Measurements from ENCODE around the gene NFS1. TPM values are rescaled to one million over a fixed set of nuclear protein-coding genes. Genes with fewer than 3 reads are reported as not detected.

Gene NFS1
- polyA plus RNA-seq, 1 donor (not counting 4 experiments of a cell fraction or from before 2014, with no cell fraction given): 39.6 TPM

GRCh38 chr20:35729283-35729807 is 30.2 kb upstream of the NFS1 start:
- Histone ChIP-seq H3K9ac (ENCODE audit: control insufficient read depth, extremely low read depth, insufficient read depth, low read length) (no peak overlapping the region), H3K27me3 (ENCODE audit: control insufficient read depth, extremely low read depth, insufficient read depth, low read length) (no peaks in the 10 kb centered on the region), H3K9me1 (ENCODE audit: control insufficient read depth, extremely low read depth, insufficient read depth, low read length) (no peaks in the 10 kb centered on the region), H3K27ac (ENCODE audit: control insufficient read depth, insufficient read depth, low read length) (no peak overlapping the region), H3K9me3 (ENCODE audit: control insufficient read depth, low read depth, low read length) (no peaks in the 10 kb centered on the region), H3K79me2 (ENCODE audit: control insufficient read depth, insufficient read depth, low read length) (peaks cover 94% of the 10 kb centered on the region), H3K4me3 (ENCODE audit: control insufficient read depth in 2 of 3, extremely low read depth in 1 of 3, insufficient read depth in 2 of 3, low read depth in 1 of 3, low read length in 3 of 3) (no peak overlapping the region), H3K4me1 (ENCODE audit: control insufficient read depth, extremely low read depth, insufficient read depth, low read length) (no peaks in the 10 kb centered on the region), H4K20me1 (ENCODE audit: control insufficient read depth, extremely low read depth, insufficient read depth, low read length) (peaks cover 57% of the 10 kb centered on the region), H3K4me2 (ENCODE audit: control insufficient read depth, extremely low read depth, insufficient read depth, low read depth, low read length) (no peak overlapping the region), H3K36me3 (ENCODE audit: control insufficient read depth in 2 of 2, extremely low read depth in 1 of 2, insufficient read depth in 2 of 2, low read length in 2 of 2) (peaks cover 28 to 54% of the 10 kb centered on the region in 2 experiments), H2AFZ (ENCODE audit: control insufficient read depth, low read length) (no peak overlapping the region)
- DNase-seq (ENCODE audit: low read depth, low spot score) (no peak), FAIRE-seq (no peak)
- dilution Hi-C loops (cut with MboI; ENCODE audit: extremely low pct_ligation_motif_present, low sequenced_read_pairs): no loop called here
- TF ChIP-seq EZH2 (IDR thresholded peaks at IDR 0.05; ENCODE audit: low read length) (no peak), CTCF (optimal IDR thresholded peaks at IDR 0.05 in 1 of 3, IDR thresholded peaks at IDR 0.05 in 1 of 3, conservative IDR thresholded peaks at IDR 0.05 in 1 of 3; ENCODE audit: extremely low read depth in 1 of 3, insufficient read depth in 2 of 3, low read length in 3 of 3) (no peak)

GRCh38 chr20:35726842-35727711 is 27.9 kb upstream of the NFS1 start:
- Histone ChIP-seq H3K9ac (ENCODE audit: control insufficient read depth, extremely low read depth, insufficient read depth, low read length) (no peak overlapping the region), H3K36me3 (ENCODE audit: control insufficient read depth in 2 of 2, extremely low read depth in 1 of 2, insufficient read depth in 2 of 2, low read length in 2 of 2) (peaks cover 30 to 57% of the 10 kb centered on the region in 2 experiments), H3K4me3 (ENCODE audit: control insufficient read depth in 2 of 3, extremely low read depth in 1 of 3, insufficient read depth in 2 of 3, low read depth in 1 of 3, low read length in 3 of 3) (no peak overlapping the region), H2AFZ (ENCODE audit: control insufficient read depth, low read length) (no peak overlapping the region), H3K79me2 (ENCODE audit: control insufficient read depth, insufficient read depth, low read length) (peaks cover 89% of the 10 kb centered on the region), H3K27ac (ENCODE audit: control insufficient read depth, insufficient read depth, low read length) (no peak overlapping the region), H3K4me2 (ENCODE audit: control insufficient read depth, extremely low read depth, insufficient read depth, low read depth, low read length) (no peak overlapping the region), H3K4me1 (ENCODE audit: control insufficient read depth, extremely low read depth, insufficient read depth, low read length) (no peaks in the 10 kb centered on the region), H3K9me1 (ENCODE audit: control insufficient read depth, extremely low read depth, insufficient read depth, low read length) (no peaks in the 10 kb centered on the region), H3K27me3 (ENCODE audit: control insufficient read depth, extremely low read depth, insufficient read depth, low read length) (no peaks in the 10 kb centered on the region), H3K9me3 (ENCODE audit: control insufficient read depth, low read depth, low read length) (no peaks in the 10 kb centered on the region), H4K20me1 (ENCODE audit: control insufficient read depth, extremely low read depth, insufficient read depth, low read length) (peaks cover 45% of the 10 kb centered on the region)
- no peak for FAIRE-seq
- no peak for DNase-seq (ENCODE audit: low read depth, low spot score)
- dilution Hi-C loops (cut with MboI; ENCODE audit: extremely low pct_ligation_motif_present, low sequenced_read_pairs): no loop called here
- TF ChIP-seq CTCF (optimal IDR thresholded peaks at IDR 0.05 in 1 of 3, IDR thresholded peaks at IDR 0.05 in 1 of 3, conservative IDR thresholded peaks at IDR 0.05 in 1 of 3; ENCODE audit: extremely low read depth in 1 of 3, insufficient read depth in 2 of 3, low read length in 3 of 3) (no peak), EZH2 (IDR thresholded peaks at IDR 0.05; ENCODE audit: low read length) (no peak)

Measured in keratinocyte (primary cell).